AG10803 (cell line): Measurements from ENCODE around the gene CD300H.

Source experiments
- DNase-seq: peaks from one replicate; pipeline ENCODE4 v3.0.0; 2010; ENCODE audit warnings: low read depth
- H3K4me3 ChIP-seq: 2 replicates; pipeline ENCODE4 v1.5.1; 2011; ENCODE audit warnings: mild to moderate bottlenecking, low read length, control low read depth
- TF ChIP-seq, protein P1 (sequence below): conservative IDR thresholded peaks from 2 replicates; pipeline ENCODE4 v1.5.1; 2011; ENCODE audit warnings: mild to moderate bottlenecking, low read length, control low read depth, inconsistent platforms

CD300H gene

GRCh38 chr17:74605361-74605760 lies 38.1 kb upstream of the CD300H start:
- DNase-seq = peak; percentile 75
- H3K4me3 ChIP-seq = no peak overlapping the region
- TF ChIP-seq, protein P1, sequence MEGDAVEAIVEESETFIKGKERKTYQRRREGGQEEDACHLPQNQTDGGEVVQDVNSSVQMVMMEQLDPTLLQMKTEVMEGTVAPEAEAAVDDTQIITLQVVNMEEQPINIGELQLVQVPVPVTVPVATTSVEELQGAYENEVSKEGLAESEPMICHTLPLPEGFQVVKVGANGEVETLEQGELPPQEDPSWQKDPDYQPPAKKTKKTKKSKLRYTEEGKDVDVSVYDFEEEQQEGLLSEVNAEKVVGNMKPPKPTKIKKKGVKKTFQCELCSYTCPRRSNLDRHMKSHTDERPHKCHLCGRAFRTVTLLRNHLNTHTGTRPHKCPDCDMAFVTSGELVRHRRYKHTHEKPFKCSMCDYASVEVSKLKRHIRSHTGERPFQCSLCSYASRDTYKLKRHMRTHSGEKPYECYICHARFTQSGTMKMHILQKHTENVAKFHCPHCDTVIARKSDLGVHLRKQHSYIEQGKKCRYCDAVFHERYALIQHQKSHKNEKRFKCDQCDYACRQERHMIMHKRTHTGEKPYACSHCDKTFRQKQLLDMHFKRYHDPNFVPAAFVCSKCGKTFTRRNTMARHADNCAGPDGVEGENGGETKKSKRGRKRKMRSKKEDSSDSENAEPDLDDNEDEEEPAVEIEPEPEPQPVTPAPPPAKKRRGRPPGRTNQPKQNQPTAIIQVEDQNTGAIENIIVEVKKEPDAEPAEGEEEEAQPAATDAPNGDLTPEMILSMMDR = no peak

- DNase-seq = no peak
- H3K4me3 ChIP-seq = no peak overlapping the region
- TF ChIP-seq, protein P1 = no peak
These were observed 37.5 kb upstream of the CD300H start for GRCh38 chr17:74604761-74605160.

DNA sequence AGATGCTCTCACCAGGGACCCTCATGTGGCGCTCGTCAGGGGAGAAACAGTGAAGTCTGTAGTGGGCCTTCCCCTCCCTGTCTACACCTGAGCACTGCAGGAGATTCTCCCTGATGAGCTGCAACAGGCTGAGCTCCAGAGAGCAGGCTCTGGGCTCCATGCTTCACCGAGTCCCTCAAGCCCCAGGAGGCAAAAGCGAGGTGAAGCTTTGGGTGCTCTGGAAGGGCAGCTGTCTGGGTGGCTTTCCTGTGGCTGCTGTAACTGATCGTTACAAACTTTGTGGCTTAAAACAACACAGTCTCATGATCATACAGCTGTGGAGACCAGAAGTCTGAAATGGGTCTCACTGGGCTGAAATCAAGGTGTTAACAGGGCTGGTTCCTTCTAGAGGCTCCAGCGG lies 36.9 kb upstream of the CD300H start:
- H3K4me3 ChIP-seq = no peak overlapping the region
- TF ChIP-seq, protein P1 = no peak
- no peak for DNase-seq

- TF ChIP-seq, protein P1 = no peak
- no peak overlapping the region for H3K4me3 ChIP-seq
- no peak for DNase-seq
These were observed 36.4 kb upstream of the CD300H start for GRCh38 chr17:74603746-74604145.

DNA sequence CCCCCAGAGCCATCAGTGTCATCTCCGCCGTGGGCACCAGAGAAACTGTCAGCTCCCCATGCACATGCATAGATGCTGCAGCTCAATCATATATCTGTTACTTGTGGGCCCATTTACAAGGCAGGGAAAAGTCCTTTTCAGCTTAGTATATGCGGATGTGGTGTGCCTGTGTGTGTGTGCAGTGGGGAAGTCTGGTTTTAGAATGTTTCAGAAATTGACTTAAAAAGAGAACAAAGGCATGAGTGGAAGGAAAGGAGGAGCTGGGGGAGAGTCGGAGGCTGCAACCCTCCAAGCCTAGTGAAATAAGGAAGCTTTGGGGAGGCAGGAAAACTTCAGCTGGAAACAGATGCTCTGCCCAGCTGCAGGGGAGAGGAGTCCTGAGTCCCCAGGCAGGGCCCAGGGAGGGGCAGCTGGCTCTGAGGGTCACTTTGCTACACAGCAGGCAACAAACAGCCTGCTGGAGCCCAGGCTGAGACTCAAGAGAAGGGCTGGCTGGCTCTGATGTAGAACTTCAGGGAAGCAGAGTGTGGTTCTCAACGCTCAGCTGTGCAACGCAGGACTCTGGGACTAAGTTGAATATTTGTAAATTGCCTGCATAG lies 35.8 kb upstream of the CD300H start:
- TF ChIP-seq, protein P1 = no peak

GRCh38 chr17:74601944-74602572 lies 34.7 kb upstream of the CD300H start:
- no peak overlapping the region for H3K4me3 ChIP-seq
- TF ChIP-seq, protein P1 = peak; percentile 75
- peak; percentile 34 for DNase-seq

More for the DNA sequence above, 35.8 kb upstream of the CD300H start:
- no peak for DNase-seq
- H3K4me3 ChIP-seq = no peak overlapping the region

- no peak for DNase-seq
- TF ChIP-seq, protein P1 = no peak
- no peak overlapping the region for H3K4me3 ChIP-seq
These were observed 32.2 kb upstream of the CD300H start for GRCh38 chr17:74599448-74599939.
